GM12864 (cell line): ENCODE measurements around the gene DUSP11.

ENCODE experiments used
- DNase-seq: peaks from one replicate; pipeline ENCODE4 v3.0.0-alpha.2; 2011; ENCODE audit warnings: low read depth
- H3K4me3 ChIP-seq: 2 replicates; pipeline ENCODE4 v1.5.1; 2011; ENCODE audit warnings: mild to moderate bottlenecking, low read depth, low read length, control low read depth
- CTCF ChIP-seq: IDR thresholded peaks from 2 replicates; pipeline ENCODE4 v1.5.1; 2011; ENCODE audit warnings: low read depth, mild to moderate bottlenecking, moderate library complexity, low read length, control low read depth, inconsistent platforms; ENCODE audit errors: missing control alignments

Gene DUSP11

GRCh38 chr2:73779467-73780236, at the start of gene DUSP11:
Gene DUSP11, minus strand, starts transcription at chr2:73780103. Its CDS starts 129 bp downstream, at chr2:73779974.
- peak; percentile 94 for TF ChIP-seq CTCF
- DNase-seq, result peak; percentile 92
- peak within 1 kb of the TSS; percentile 81 for H3K4me3 ChIP-seq

GRCh38 chr2:73828818-73829570, 49.1 kb upstream of the DUSP11 start, which contains the start of gene STAMBP:
Gene STAMBP, plus strand, starts transcription at chr2:73828961. Its CDS starts 1,896 bp downstream, at chr2:73830857.
- TF ChIP-seq CTCF, result no peak
- peak; percentile 95 for DNase-seq
- peak within 1 kb of the TSS; percentile 90 for H3K4me3 ChIP-seq

- TF ChIP-seq CTCF, result no peak
- DNase-seq, result no peak
- H3K4me3 ChIP-seq, result peak overlapping the region; percentile 90
Measured at GRCh38 chr2:73828389-73828817, 48.5 kb upstream of the DUSP11 start.

- H3K4me3 ChIP-seq, result peak overlapping the region; percentile 90
Measured at GRCh38 chr2:73827660-73828388, 47.9 kb upstream of the DUSP11 start.

GRCh38 chr2:73827018-73827417, 47.1 kb upstream of the DUSP11 start:
- peak; percentile 52 for TF ChIP-seq CTCF
- DNase-seq, result no peak
- no peak overlapping the region for H3K4me3 ChIP-seq

More at GRCh38 chr2:73827660-73828388, 47.9 kb upstream of the DUSP11 start:
- TF ChIP-seq CTCF, result no peak
- no peak for DNase-seq

- TF ChIP-seq CTCF, result no peak
- H3K4me3 ChIP-seq, result no peak overlapping the region
- DNase-seq, result no peak
Measured at GRCh38 chr2:73825408-73825807, 45.5 kb upstream of the DUSP11 start.
